Measurements from ENCODE around the gene TPRN. TPM values are rescaled to one million over a fixed set of nuclear protein-coding genes. Genes with fewer than 3 reads are reported as not detected.

TPRN gene
- total and polyA plus RNA-seq, 8 donors, result 48.7 to 110 (median 67.2) TPM

GRCh38 chr9:137228968-137229896, 28.7 kb upstream of the TPRN start:
- no peaks in the 10 kb centered on the region for H3K27me3 ChIP-seq
- no peak overlapping the region for H3K27ac ChIP-seq
- intact Hi-C loops (cut with DNase I), result no loop called here
- H3K4me1 ChIP-seq, result peaks cover 5 to 14% (median 10%) of the 10 kb centered on the region in 3 donors
- no peaks in the 10 kb centered on the region for H3K36me3 ChIP-seq
- no peak for TF ChIP-seq CTCF (IDR thresholded peaks at IDR 0.05)
- DNase-seq (no peak), ATAC-seq (no peak), FAIRE-seq (no peak)
- 69% methylated on average over 26 to 27 of the region's 27 CpGs for WGBS, 2 donors
- H3K4me3 ChIP-seq, result no peak overlapping the region
- no peaks in the 10 kb centered on the region for H3K9me3 ChIP-seq

GRCh38 chr9:137228506-137228967, 28.0 kb upstream of the TPRN start:
- no peaks in the 10 kb centered on the region for H3K9me3 ChIP-seq
- no peaks in the 10 kb centered on the region for H3K27me3 ChIP-seq
- intact Hi-C loops (cut with DNase I), result no loop called here
- DNase-seq, result no peak
- no peak overlapping the region for H3K4me3 ChIP-seq
- WGBS, 2 donors, result 46 to 47% methylated on average over 29 of the region's 29 CpGs
- ATAC-seq, result no peak
- H3K4me1 ChIP-seq, result peaks cover 5 to 14% (median 10%) of the 10 kb centered on the region in 3 donors
- H3K36me3 ChIP-seq, result no peaks in the 10 kb centered on the region
- no peak for FAIRE-seq
- TF ChIP-seq CTCF (IDR thresholded peaks at IDR 0.05), result no peak
- no peak overlapping the region for H3K27ac ChIP-seq

GRCh38 chr9:137227853-137228505, 27.4 kb upstream of the TPRN start:
- H3K36me3 ChIP-seq, result no peaks in the 10 kb centered on the region
- H3K4me3 ChIP-seq, result no peak overlapping the region
- FAIRE-seq (no peak), ATAC-seq (no peak), DNase-seq (peak in 1 of 6 donors; percentile 70)
- H3K9me3 ChIP-seq, result no peaks in the 10 kb centered on the region
- intact Hi-C loops (cut with DNase I), result no loop called here
- peak overlapping the region in 1 of 4 donors; percentile 70 for H3K27ac ChIP-seq
- no peak for TF ChIP-seq CTCF (IDR thresholded peaks at IDR 0.05)
- H3K27me3 ChIP-seq, result no peaks in the 10 kb centered on the region
- 15 to 17% methylated on average over 17 to 18 of the region's 18 CpGs for WGBS, 2 donors
- peaks cover 7 to 16% (median 11%) of the 10 kb centered on the region in 3 donors for H3K4me1 ChIP-seq

- H3K9me3 ChIP-seq, result no peaks in the 10 kb centered on the region
- intact Hi-C loops (cut with DNase I), result no loop called here
- H3K27ac ChIP-seq, result peak within 1 kb of the TSS; percentile 63 to 81 (median 72)
- peak; percentile 84 to 94 (median 86) for TF ChIP-seq CTCF (IDR thresholded peaks at IDR 0.05)
- H3K4me3 ChIP-seq, result no peak within 1 kb of the TSS
- peaks cover 12 to 20% (median 17%) of the 10 kb centered on the region in 3 donors for H3K4me1 ChIP-seq
- peak; percentile 84 to 95 (median 92) for DNase-seq
- no peak for FAIRE-seq
- no peaks in the 10 kb centered on the region for H3K36me3 ChIP-seq
- WGBS, 2 donors, result 10 to 12% methylated on average over 23 to 25 of the region's 25 CpGs
- ATAC-seq, result peak; percentile 57 to 71 (median 67)
- H3K27me3 ChIP-seq, result no peaks in the 10 kb centered on the region
These were observed 26.7 kb upstream of the TPRN start, which contains the start of gene RNF224 for GRCh38 chr9:137227054-137227852. RNF224 (plus strand) TSS chr9:137227502; CDS start chr9:137228336, 834 bp downstream.
